Measurements from ENCODE around the gene UQCC2.

UQCC2 gene

GRCh38 chr6:33755070-33755869 lies 43.8 kb upstream of the UQCC2 start:
- Histone ChIP-seq H3K9me2 (replicated peaks; ENCODE audit: control insufficient read depth, low read length) (no peaks in the 10 kb centered on the region), H3K79me2 (ENCODE audit: control insufficient read depth, low read length) (no peaks in the 10 kb centered on the region), H3K4me2 (ENCODE audit: low read length) (no peak overlapping the region), H4K20me1 (ENCODE audit: control insufficient read depth, insufficient read depth, low read depth, low read length) (no peaks in the 10 kb centered on the region), H3K27ac (ENCODE audit: low read depth, low read length) (no peak overlapping the region), H3K9me3 (ENCODE audit: control insufficient read depth, insufficient read depth, low read length) (no peaks in the 10 kb centered on the region), H3K27me3 (ENCODE audit: control insufficient read depth, low read length) (peaks cover 11% of the 10 kb centered on the region; the same call in 1 of the 2 replicates), H3K4me3 (ENCODE audit: low read length) (no peak overlapping the region), H3K4me1 (ENCODE audit: control insufficient read depth, low read length) (peaks cover 7% of the 10 kb centered on the region), H3F3A (ENCODE audit: control insufficient read depth, insufficient read depth) (no peaks in the 10 kb centered on the region), H3K36me3 (ENCODE audit: control insufficient read depth, low read length) (no peaks in the 10 kb centered on the region)
- TF ChIP-seq EZH2phosphoT487 (IDR thresholded peaks at IDR 0.05; ENCODE audit: borderline replicate concordance, low read length), result no peak
- no peak for TF ChIP-seq CTCF (IDR thresholded peaks at IDR 0.05; ENCODE audit: low read depth, low read length, poor library complexity, severe bottlenecking)

GRCh38 chr6:33754222-33754621 lies 42.7 kb upstream of the UQCC2 start:
- Histone ChIP-seq H3K36me3 (ENCODE audit: control insufficient read depth, low read length) (no peaks in the 10 kb centered on the region), H3K4me2 (ENCODE audit: low read length) (no peak overlapping the region), H3K9me3 (ENCODE audit: control insufficient read depth, insufficient read depth, low read length) (no peaks in the 10 kb centered on the region), H3K4me1 (ENCODE audit: control insufficient read depth, low read length) (peaks cover 7% of the 10 kb centered on the region; the same call in 1 of the 2 replicates), H4K20me1 (ENCODE audit: control insufficient read depth, insufficient read depth, low read depth, low read length) (no peaks in the 10 kb centered on the region), H3F3A (ENCODE audit: control insufficient read depth, insufficient read depth) (no peaks in the 10 kb centered on the region), H3K79me2 (ENCODE audit: control insufficient read depth, low read length) (no peaks in the 10 kb centered on the region), H3K9me2 (replicated peaks; ENCODE audit: control insufficient read depth, low read length) (no peaks in the 10 kb centered on the region), H3K27ac (ENCODE audit: low read depth, low read length) (no peak overlapping the region), H3K27me3 (ENCODE audit: control insufficient read depth, low read length) (peaks cover 10% of the 10 kb centered on the region; the same call in 1 of the 2 replicates), H3K4me3 (ENCODE audit: low read length) (no peak overlapping the region)
- TF ChIP-seq CTCF (IDR thresholded peaks at IDR 0.05; ENCODE audit: low read depth, low read length, poor library complexity, severe bottlenecking) (no peak), EZH2phosphoT487 (IDR thresholded peaks at IDR 0.05; ENCODE audit: borderline replicate concordance, low read length) (no peak)

GRCh38 chr6:33752646-33753015 lies 41.1 kb upstream of the UQCC2 start:
- Histone ChIP-seq H3K27ac (ENCODE audit: low read depth, low read length) (no peak overlapping the region), H4K20me1 (ENCODE audit: control insufficient read depth, insufficient read depth, low read depth, low read length) (no peaks in the 10 kb centered on the region), H3K36me3 (ENCODE audit: control insufficient read depth, low read length) (no peaks in the 10 kb centered on the region), H3K79me2 (ENCODE audit: control insufficient read depth, low read length) (no peaks in the 10 kb centered on the region), H3K9me3 (ENCODE audit: control insufficient read depth, insufficient read depth, low read length) (no peaks in the 10 kb centered on the region), H3K27me3 (ENCODE audit: control insufficient read depth, low read length) (peaks cover 14% of the 10 kb centered on the region; the same call in 1 of the 2 replicates), H3K4me1 (ENCODE audit: control insufficient read depth, low read length) (peaks cover 7% of the 10 kb centered on the region; the same call in 1 of the 2 replicates), H3K4me3 (ENCODE audit: low read length) (no peak overlapping the region), H3F3A (ENCODE audit: control insufficient read depth, insufficient read depth) (no peaks in the 10 kb centered on the region), H3K9me2 (replicated peaks; ENCODE audit: control insufficient read depth, low read length) (no peaks in the 10 kb centered on the region), H3K4me2 (ENCODE audit: low read length) (no peak overlapping the region)
- TF ChIP-seq EZH2phosphoT487 (IDR thresholded peaks at IDR 0.05; ENCODE audit: borderline replicate concordance, low read length) (no peak), CTCF (IDR thresholded peaks at IDR 0.05; ENCODE audit: low read depth, low read length, poor library complexity, severe bottlenecking) (no peak)
